D341Med (cell line): ENCODE data around the gene CELF2.

Experiments
- DNase-seq: peaks from one replicate; pipeline ENCODE4 v3.0.0; 2012; ENCODE audit warnings: low spot score

Gene CELF2

GRCh38 chr10:11157292-11158076 lies 139.8 kb downstream of the CELF2 start:
- DNase-seq, result no peak

- no peak for DNase-seq
These were observed 140.4 kb downstream of the CELF2 start for GRCh38 chr10:11158080-11158479.

GRCh38 chr10:11159543-11160215 lies 142.0 kb downstream of the CELF2 start:
- DNase-seq, result no peak

GRCh38 chr10:11161096-11161495 lies 143.4 kb downstream of the CELF2 start:
- no peak for DNase-seq

- no peak for DNase-seq
These were observed 144.2 kb downstream of the CELF2 start for GRCh38 chr10:11161910-11162309.

- DNase-seq, result no peak
These were observed 145.3 kb downstream of the CELF2 start for GRCh38 chr10:11162828-11163599.

GRCh38 chr10:11163780-11164550 lies 146.3 kb downstream of the CELF2 start:
- no peak for DNase-seq

- no peak for DNase-seq
These were observed 146.8 kb downstream of the CELF2 start for GRCh38 chr10:11164551-11164802.

GRCh38 chr10:11164803-11165590 lies 147.3 kb downstream of the CELF2 start:
- peak; percentile 45 for DNase-seq

GRCh38 chr10:11165591-11166543 lies 148.2 kb downstream of the CELF2 start:
- peak; percentile 65 for DNase-seq

- no peak for DNase-seq
These were observed 148.9 kb downstream of the CELF2 start for GRCh38 chr10:11166550-11166949.

GRCh38 chr10:11167233-11167966 lies 149.7 kb downstream of the CELF2 start:
- no peak for DNase-seq

- no peak for DNase-seq
These were observed 150.9 kb downstream of the CELF2 start for GRCh38 chr10:11168423-11169090.

- DNase-seq, result no peak
These were observed 152.3 kb downstream of the CELF2 start for GRCh38 chr10:11169976-11170375.

- DNase-seq, result no peak
These were observed 152.9 kb downstream of the CELF2 start for GRCh38 chr10:11170574-11170973.

GRCh38 chr10:11170993-11171851 lies 153.6 kb downstream of the CELF2 start:
- DNase-seq, result no peak

- no peak for DNase-seq
These were observed 155.4 kb downstream of the CELF2 start for GRCh38 chr10:11173042-11173441.

- no peak for DNase-seq
These were observed 158.2 kb downstream of the CELF2 start for GRCh38 chr10:11175823-11176243.
